Body of pancreas (tissue), 4 donors: ENCODE data around the gene MED17. TPM values are rescaled to one million over a fixed set of nuclear protein-coding genes. Genes with fewer than 3 reads are reported as not detected.

Source experiments
- ATAC-seq: fragments of 150-250 bp; one replicate; pipeline ENCODE4 v1.9.1; 2016
- DNase-seq, 4 donors: peaks; one replicate each; pipeline ENCODE4 v3.0.0-alpha.2; 2019
- H3K27ac ChIP-seq, 4 donors: fragments of 200-600 bp; sonication (generic); 1 replicate in 3 of 4; 2 replicates in 1 of 4; pipeline versions ENCODE4 v1.5.1 to v1.6.1; 2016 to 2019; ENCODE audit warnings: mild to moderate bottlenecking in 1 of 4, mixed read lengths in 1 of 4, moderate library complexity in 1 of 4
- H3K27me3 ChIP-seq, 2 donors: fragments of 200-600 bp; sonication (generic); one replicate each; pipeline ENCODE4 v1.6.0; 2016; ENCODE audit warnings: mild to moderate bottlenecking in 1 of 2
- H3K36me3 ChIP-seq, 2 donors: fragments of 200-600 bp; sonication (generic); replicated peaks in 1 of 2; 2 replicates each; pipeline ENCODE4 v1.5.1; 2016; ENCODE audit warnings: low read depth in 2 of 2; ENCODE audit not compliant: insufficient read depth in 1 of 2
- H3K4me1 ChIP-seq: fragments of 200-600 bp; sonication (generic); one replicate; pipeline ENCODE4 v1.6.0; 2016
- H3K4me3 ChIP-seq, 2 donors: fragments of 200-600 bp; sonication (generic); 1 replicate in 1 of 2; 2 replicates in 1 of 2; pipeline ENCODE4 v1.5.1; 2016 to 2019
- H3K9me3 ChIP-seq, 3 donors: fragments of 200-600 bp; sonication (generic); 1 replicate in 2 of 3; 2 replicates in 1 of 3; pipeline ENCODE4 v1.5.1; 2016
- CTCF ChIP-seq, 7 experiments: fragments of 450-650 bp in 4 of 7; fragments of 200-600 bp in 3 of 7; sonication (generic) in 3 of 7; IDR thresholded peaks; one replicate each; pipeline ENCODE4 v1.5.1; 2016 to 2019; ENCODE audit warnings: antibody characterized with exemption in 7 of 7
- POLR2A ChIP-seq, 3 donors: fragments of 450-650 bp; IDR thresholded peaks; one replicate each; pipeline ENCODE4 v1.6.1; 2016; ENCODE audit warnings: antibody characterized with exemption in 3 of 3, mild to moderate bottlenecking in 2 of 3
- WGBS, 2 donors: methylation state at CpG; one replicate each; pipeline ENCODE4 v1.1.5; 2017; 5-methylcytosine and 5-hydroxymethylcytosine counted together
- intact Hi-C: fragments of 100-400 bp; cut with DNase I; formaldehyde crosslinking; loops from one replicate; pipeline ENCODE4 v1.15.1; 2023
- total RNA-seq, 2 donors: library from RNA; depleted of rRNA; stranded (reverse); fragments of >200 nt; gene quantifications; one replicate each; pipeline ENCODE4 v1.1.0, GENCODE V29; 2016

MED17 gene
- total RNA-seq, 2 donors from 2014 or later: 18.9 to 22.4 TPM

GRCh38 chr11:93737904-93738612 lies 46.0 kb upstream of the MED17 start:
- no peak for ATAC-seq
- peaks cover 8 to 20% of the 10 kb centered on the region in 2 donors for H3K36me3 ChIP-seq

GRCh38 chr11:93738647-93739081 lies 45.4 kb upstream of the MED17 start:
- Histone ChIP-seq H3K36me3 (peaks cover 6 to 20% of the 10 kb centered on the region in 2 donors), H3K27me3 (no peaks in the 10 kb centered on the region), H3K4me3 (no peak overlapping the region), H3K27ac (peak overlapping the region in 1 of 4 donors; percentile 98), H3K9me3 (no peaks in the 10 kb centered on the region), H3K4me1 (peaks cover 71% of the 10 kb centered on the region)
- ATAC-seq (no peak), DNase-seq (no peak)
- 37 to 39% methylated on average over 6 of the region's 6 CpGs for WGBS, 2 donors
- TF ChIP-seq POLR2A (IDR thresholded peaks at IDR 0.05): no peak
- no peak for TF ChIP-seq CTCF (IDR thresholded peaks at IDR 0.05)
- intact Hi-C loops: loop anchor here (10.0 kb wide), 1 partner anchor 54 kb away; no protein-coding TSS in a partner anchor

More at GRCh38 chr11:93737904-93738612, 46.0 kb upstream of the MED17 start:
- TF ChIP-seq CTCF (IDR thresholded peaks at IDR 0.05): no peak
- no peak for TF ChIP-seq POLR2A (IDR thresholded peaks at IDR 0.05)
- no peak for DNase-seq
- 56 to 61% methylated on average over 6 of the region's 6 CpGs for WGBS, 2 donors
- Histone ChIP-seq H3K27ac (no peak overlapping the region), H3K4me3 (no peak overlapping the region), H3K4me1 (peaks cover 68% of the 10 kb centered on the region), H3K9me3 (no peaks in the 10 kb centered on the region), H3K27me3 (no peaks in the 10 kb centered on the region)
- intact Hi-C loops: loop anchor here (10.0 kb wide), 1 partner anchor 53 kb away; no protein-coding TSS in a partner anchor

GRCh38 chr11:93740031-93740729 lies 43.9 kb upstream of the MED17 start:
- Histone ChIP-seq H3K27ac (peak overlapping the region in 3 of 4 donors; percentile 96 to 98 (median 97)), H3K9me3 (no peaks in the 10 kb centered on the region), H3K4me3 (peak overlapping the region; percentile 44 to 81), H3K36me3 (peaks cover 0 to 15% of the 10 kb centered on the region in 2 donors), H3K27me3 (no peaks in the 10 kb centered on the region), H3K4me1 (peaks cover 73% of the 10 kb centered on the region)
- peak; percentile 25 to 49 (median 38) for DNase-seq
- intact Hi-C loops: no loop called here
- no peak for ATAC-seq
- WGBS, 2 donors: 1 to 2% methylated on average over 17 to 18 of the region's 18 CpGs
- no peak for TF ChIP-seq CTCF (IDR thresholded peaks at IDR 0.05)
- peak in 2 of 3 donors; percentile 19 to 24 for TF ChIP-seq POLR2A (IDR thresholded peaks at IDR 0.05)

GRCh38 chr11:93740730-93741093 lies 43.4 kb upstream of the MED17 start:
- Histone ChIP-seq H3K9me3 (no peaks in the 10 kb centered on the region), H3K27ac (peak overlapping the region; percentile 96 to 99 (median 98)), H3K4me1 (peaks cover 78% of the 10 kb centered on the region), H3K36me3 (peaks cover 0 to 11% of the 10 kb centered on the region in 2 donors), H3K4me3 (peak overlapping the region; percentile 44 to 81), H3K27me3 (no peaks in the 10 kb centered on the region)
- 0% methylated on average over 20 of the region's 20 CpGs for WGBS, 2 donors
- peak; percentile 49 to 65 (median 56) for DNase-seq
- intact Hi-C loops: no loop called here
- ATAC-seq: peak; percentile 40
- TF ChIP-seq CTCF (IDR thresholded peaks at IDR 0.05) (no peak), POLR2A (IDR thresholded peaks at IDR 0.05) (no peak)
